Measurements from ENCODE around the gene ZNF750. TPM values are rescaled to one million over a fixed set of nuclear protein-coding genes. Genes with fewer than 3 reads are reported as not detected.

The ZNF750 gene
- polyA plus RNA-seq, 3 donors = not detected

DNA sequence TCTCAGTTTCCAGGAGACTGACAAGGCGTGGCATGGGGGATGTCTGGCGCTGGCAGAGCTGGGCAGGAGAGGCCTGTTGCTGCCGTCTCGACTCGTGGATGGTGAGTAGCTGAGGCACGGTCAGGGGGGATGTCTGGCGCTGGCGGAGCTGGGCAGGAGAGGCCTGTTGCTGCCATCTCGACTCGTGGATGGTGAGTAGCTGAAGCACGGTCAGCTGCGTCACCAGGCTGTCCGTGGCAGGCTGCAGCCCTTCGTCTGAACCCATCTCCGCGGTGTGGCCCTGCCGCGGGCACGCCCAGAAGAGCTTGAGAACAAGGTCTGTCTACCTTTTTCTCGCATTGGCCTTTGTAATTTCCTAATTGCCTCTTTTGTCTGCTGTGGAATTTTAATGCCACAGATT lies 25.0 kb downstream of the ZNF750 start:
- H3K4me1 Mint-ChIP-seq = peaks cover 11% of the 10 kb centered on the region
- Histone ChIP-seq H4K20me1 (ENCODE audit: insufficient read depth, low read length) (no peaks in the 10 kb centered on the region), H3K36me3 (replicated peaks in 1 of 2; ENCODE audit: control insufficient read depth in 1 of 2, insufficient read depth in 2 of 2, low read length in 2 of 2) (peaks cover 8 to 48% of the 10 kb centered on the region in 2 donors), H3K9me3 (replicated peaks in 1 of 2; ENCODE audit: control insufficient read depth in 1 of 2, insufficient read depth in 1 of 2, low read length in 2 of 2) (peaks cover 0 to 8% of the 10 kb centered on the region in 2 donors), H3K9ac (ENCODE audit: insufficient read depth, low read length, poor library complexity, severe bottlenecking) (no peak overlapping the region), H3K27me3 (ENCODE audit: control insufficient read depth in 2 of 2, insufficient read depth in 2 of 2, low read length in 2 of 2) (no peaks in the 10 kb centered on the region), H3K79me2 (ENCODE audit: insufficient read depth, low read length) (no peaks in the 10 kb centered on the region), H2AFZ (ENCODE audit: insufficient read depth, low read depth, low read length, poor library complexity, severe bottlenecking) (no peak overlapping the region), H3K4me3 (replicated peaks in 1 of 3; ENCODE audit: low read depth in 2 of 3, low read length in 3 of 3) (no peak overlapping the region), H3K4me1 (ENCODE audit: control insufficient read depth in 1 of 2, insufficient read depth in 2 of 2, low read length in 2 of 2) (no peaks in the 10 kb centered on the region), H3K27ac (ENCODE audit: low read depth in 1 of 2, low read length in 2 of 2) (no peak overlapping the region), H3K4me2 (replicated peaks; ENCODE audit: extremely low read depth, low read length, poor library complexity, severe bottlenecking) (no peak overlapping the region)
- WGBS (ENCODE audit: insufficient coverage) = 97% methylated on average over 20 of the region's 20 CpGs
- H3K36me3 Mint-ChIP-seq = peaks cover 45 to 83% of the 10 kb centered on the region in 2 donors
- no peaks in the 10 kb centered on the region for H3K27me3 Mint-ChIP-seq (ENCODE audit: low read depth in 3 of 3)
- DNase-seq = no peak
- peaks cover 0 to 20% (median 10%) of the 10 kb centered on the region in 7 donors for H3K9me3 Mint-ChIP-seq
- intact Hi-C loops (cut with micrococcal nuclease) = loop anchor here in 1 of 2 donors (5.0 kb wide), 1 partner anchor 52 kb away; no protein-coding TSS in a partner anchor
- H3K27ac Mint-ChIP-seq = peak overlapping the region in 1 of 7 donors; percentile 42
- TF ChIP-seq, protein P1, sequence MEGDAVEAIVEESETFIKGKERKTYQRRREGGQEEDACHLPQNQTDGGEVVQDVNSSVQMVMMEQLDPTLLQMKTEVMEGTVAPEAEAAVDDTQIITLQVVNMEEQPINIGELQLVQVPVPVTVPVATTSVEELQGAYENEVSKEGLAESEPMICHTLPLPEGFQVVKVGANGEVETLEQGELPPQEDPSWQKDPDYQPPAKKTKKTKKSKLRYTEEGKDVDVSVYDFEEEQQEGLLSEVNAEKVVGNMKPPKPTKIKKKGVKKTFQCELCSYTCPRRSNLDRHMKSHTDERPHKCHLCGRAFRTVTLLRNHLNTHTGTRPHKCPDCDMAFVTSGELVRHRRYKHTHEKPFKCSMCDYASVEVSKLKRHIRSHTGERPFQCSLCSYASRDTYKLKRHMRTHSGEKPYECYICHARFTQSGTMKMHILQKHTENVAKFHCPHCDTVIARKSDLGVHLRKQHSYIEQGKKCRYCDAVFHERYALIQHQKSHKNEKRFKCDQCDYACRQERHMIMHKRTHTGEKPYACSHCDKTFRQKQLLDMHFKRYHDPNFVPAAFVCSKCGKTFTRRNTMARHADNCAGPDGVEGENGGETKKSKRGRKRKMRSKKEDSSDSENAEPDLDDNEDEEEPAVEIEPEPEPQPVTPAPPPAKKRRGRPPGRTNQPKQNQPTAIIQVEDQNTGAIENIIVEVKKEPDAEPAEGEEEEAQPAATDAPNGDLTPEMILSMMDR (IDR thresholded peaks at IDR 0.05) = no peak
- H3K4me3 Mint-ChIP-seq = no peak overlapping the region

DNA sequence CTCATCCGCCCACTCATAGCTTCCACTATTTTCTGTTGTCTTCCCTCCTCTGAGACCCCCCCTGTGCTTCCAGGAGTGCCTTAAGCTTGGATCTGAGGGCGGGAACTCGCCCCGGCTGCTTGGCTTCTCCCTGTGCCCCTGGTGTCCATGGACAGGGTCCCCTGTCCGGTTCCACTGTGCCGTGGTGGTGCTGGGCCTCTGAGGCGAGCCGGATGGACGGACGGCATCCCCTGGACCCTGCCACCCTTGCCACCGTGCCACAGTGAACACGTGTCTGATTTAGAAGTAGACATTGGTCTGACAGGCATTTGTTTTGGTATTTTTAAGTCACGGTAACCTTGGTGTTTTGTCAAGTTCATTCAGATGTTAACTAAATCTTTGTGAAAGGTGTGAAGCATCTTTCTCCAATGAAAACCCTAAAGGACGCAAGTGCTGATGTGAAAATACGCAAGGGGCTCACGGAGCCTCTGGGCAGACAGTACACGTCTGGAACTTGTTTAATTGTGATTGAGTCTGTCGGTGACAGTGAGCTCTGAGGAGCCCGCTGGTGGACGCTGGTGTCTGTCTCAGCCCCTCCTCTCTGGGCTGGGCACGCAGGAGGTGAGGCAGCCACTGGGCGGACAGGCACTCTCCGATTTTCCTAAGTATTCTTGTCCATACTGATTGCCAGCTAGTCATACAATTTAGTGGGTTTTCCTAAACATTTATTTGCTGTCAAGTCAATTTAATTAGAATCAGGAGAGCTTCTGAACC lies 26.3 kb downstream of the ZNF750 start:
- Histone ChIP-seq H3K4me2 (replicated peaks; ENCODE audit: extremely low read depth, low read length, poor library complexity, severe bottlenecking) (no peak overlapping the region), H4K20me1 (ENCODE audit: insufficient read depth, low read length) (no peaks in the 10 kb centered on the region), H2AFZ (ENCODE audit: insufficient read depth, low read depth, low read length, poor library complexity, severe bottlenecking) (no peak overlapping the region), H3K79me2 (ENCODE audit: insufficient read depth, low read length) (no peaks in the 10 kb centered on the region), H3K27ac (ENCODE audit: low read depth in 1 of 2, low read length in 2 of 2) (no peak overlapping the region), H3K4me1 (ENCODE audit: control insufficient read depth in 1 of 2, insufficient read depth in 2 of 2, low read length in 2 of 2) (no peaks in the 10 kb centered on the region), H3K9me3 (replicated peaks in 1 of 2; ENCODE audit: control insufficient read depth in 1 of 2, insufficient read depth in 1 of 2, low read length in 2 of 2) (no peaks in the 10 kb centered on the region), H3K9ac (ENCODE audit: insufficient read depth, low read length, poor library complexity, severe bottlenecking) (no peak overlapping the region), H3K27me3 (ENCODE audit: control insufficient read depth in 2 of 2, insufficient read depth in 2 of 2, low read length in 2 of 2) (no peaks in the 10 kb centered on the region), H3K36me3 (replicated peaks in 1 of 2; ENCODE audit: control insufficient read depth in 1 of 2, insufficient read depth in 2 of 2, low read length in 2 of 2) (peaks cover 4 to 39% of the 10 kb centered on the region in 2 donors), H3K4me3 (replicated peaks in 1 of 3; ENCODE audit: low read depth in 2 of 3, low read length in 3 of 3) (no peak overlapping the region)
- 91% methylated on average over 18 of the region's 23 CpGs for WGBS (ENCODE audit: insufficient coverage)
- H3K27me3 Mint-ChIP-seq (ENCODE audit: low read depth in 3 of 3) = no peaks in the 10 kb centered on the region
- H3K27ac Mint-ChIP-seq = peak overlapping the region in 1 of 7 donors; percentile 56
- TF ChIP-seq, protein P1 (IDR thresholded peaks at IDR 0.05) = no peak
- no peak overlapping the region for H3K4me3 Mint-ChIP-seq
- peaks cover 40 to 76% of the 10 kb centered on the region in 2 donors for H3K36me3 Mint-ChIP-seq
- peaks cover 11% of the 10 kb centered on the region for H3K4me1 Mint-ChIP-seq
- intact Hi-C loops (cut with micrococcal nuclease) = loop anchor here in 1 of 2 donors (5.0 kb wide), 1 partner anchor 54 kb away; no protein-coding TSS in a partner anchor
- peaks cover 0 to 10% (median 0%) of the 10 kb centered on the region in 7 donors for H3K9me3 Mint-ChIP-seq
- no peak for DNase-seq
